ENCODE data around the gene EFHC1. TPM values are rescaled to one million over a fixed set of nuclear protein-coding genes. Genes with fewer than 3 reads are reported as not detected.

EFHC1 gene
- total and polyA plus RNA-seq, 10 donors = 9.3 to 40.3 (median 16.8) TPM

GRCh38 chr6:52519618-52520017, 99.5 kb downstream of the EFHC1 start:
- Histone ChIP-seq H3K36me3 (peaks cover 0 to 54% (median 23%) of the 10 kb centered on the region in 6 donors), H3K4me3 (no peak overlapping the region), H3K27ac (no peak overlapping the region), H3K27me3 (replicated peaks in 1 of 7) (no peaks in the 10 kb centered on the region), H3K4me1 (peaks cover 0 to 42% (median 23%) of the 10 kb centered on the region in 6 donors), H3K9me3 (no peaks in the 10 kb centered on the region)
- no peak for TF ChIP-seq POLR2AphosphoS5 (IDR thresholded peaks at IDR 0.05)
- TF ChIP-seq POLR2A (IDR thresholded peaks at IDR 0.05) = no peak
- no peak for TF ChIP-seq CTCF (IDR thresholded peaks at IDR 0.05 in 8 of 11, conservative IDR thresholded peaks at IDR 0.05 in 3 of 11)
- DNase-seq = no peak
- intact Hi-C loops (cut with DNase I; ENCODE audit: low total_unique reads) = no loop called here
- 92 to 97% (median 93%) methylated on average over 4 of the region's 4 CpGs for WGBS, 5 donors

- Histone ChIP-seq H3K4me1 (peaks cover 0 to 44% (median 21%) of the 10 kb centered on the region in 6 donors), H3K9me3 (no peaks in the 10 kb centered on the region), H3K27me3 (replicated peaks in 1 of 7) (no peaks in the 10 kb centered on the region), H3K36me3 (peaks cover 0 to 31% (median 2%) of the 10 kb centered on the region in 6 donors), H3K4me3 (no peak overlapping the region), H3K27ac (peak overlapping the region in 2 of 8 donors; percentile 2 to 12)
- TF ChIP-seq CTCF (IDR thresholded peaks at IDR 0.05 in 8 of 11, conservative IDR thresholded peaks at IDR 0.05 in 3 of 11) = no peak
- no peak for TF ChIP-seq POLR2AphosphoS5 (IDR thresholded peaks at IDR 0.05)
- no peak for TF ChIP-seq POLR2A (IDR thresholded peaks at IDR 0.05)
- intact Hi-C loops (cut with DNase I; ENCODE audit: low total_unique reads) = no loop called here
- 55 to 85% (median 80%) methylated on average over 7 of the region's 7 CpGs for WGBS, 5 donors
- no peak for DNase-seq
Measured at GRCh38 chr6:52522151-52522626, 102.0 kb downstream of the EFHC1 start.

DNA sequence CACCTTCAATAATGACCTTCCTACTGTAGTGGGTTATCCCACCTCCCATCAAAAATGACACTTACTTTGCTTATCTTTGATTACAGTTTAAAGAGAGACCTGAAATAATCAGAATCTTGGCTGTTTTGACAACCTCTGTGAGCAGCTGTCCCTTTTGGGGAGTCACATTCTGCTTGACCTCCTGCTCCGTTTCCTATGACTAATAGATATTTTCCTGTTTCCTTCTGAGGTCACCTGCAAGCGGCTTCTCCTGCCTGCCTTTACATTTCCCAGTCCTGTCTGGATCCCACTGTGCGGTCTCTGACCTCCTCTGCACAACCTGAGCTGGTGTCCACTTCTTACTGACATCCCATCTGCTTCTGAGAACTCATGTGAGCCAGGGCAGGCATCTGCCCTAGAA, 102.5 kb downstream of the EFHC1 start:
- Histone ChIP-seq H3K4me1 (peaks cover 0 to 40% (median 20%) of the 10 kb centered on the region in 6 donors), H3K4me3 (no peak overlapping the region), H3K27me3 (replicated peaks in 1 of 7) (no peaks in the 10 kb centered on the region), H3K36me3 (peaks cover 0 to 28% (median 2%) of the 10 kb centered on the region in 6 donors), H3K27ac (peak overlapping the region in 2 of 8 donors; percentile 2 to 12), H3K9me3 (no peaks in the 10 kb centered on the region)
- WGBS, 5 donors = 60 to 75% (median 67%) methylated on average over 3 of the region's 3 CpGs
- TF ChIP-seq POLR2A (IDR thresholded peaks at IDR 0.05) (no peak), POLR2AphosphoS5 (IDR thresholded peaks at IDR 0.05) (no peak), CTCF (IDR thresholded peaks at IDR 0.05 in 8 of 11, conservative IDR thresholded peaks at IDR 0.05 in 3 of 11) (no peak)
- no peak for DNase-seq
- intact Hi-C loops (cut with DNase I; ENCODE audit: low total_unique reads) = no loop called here

DNA sequence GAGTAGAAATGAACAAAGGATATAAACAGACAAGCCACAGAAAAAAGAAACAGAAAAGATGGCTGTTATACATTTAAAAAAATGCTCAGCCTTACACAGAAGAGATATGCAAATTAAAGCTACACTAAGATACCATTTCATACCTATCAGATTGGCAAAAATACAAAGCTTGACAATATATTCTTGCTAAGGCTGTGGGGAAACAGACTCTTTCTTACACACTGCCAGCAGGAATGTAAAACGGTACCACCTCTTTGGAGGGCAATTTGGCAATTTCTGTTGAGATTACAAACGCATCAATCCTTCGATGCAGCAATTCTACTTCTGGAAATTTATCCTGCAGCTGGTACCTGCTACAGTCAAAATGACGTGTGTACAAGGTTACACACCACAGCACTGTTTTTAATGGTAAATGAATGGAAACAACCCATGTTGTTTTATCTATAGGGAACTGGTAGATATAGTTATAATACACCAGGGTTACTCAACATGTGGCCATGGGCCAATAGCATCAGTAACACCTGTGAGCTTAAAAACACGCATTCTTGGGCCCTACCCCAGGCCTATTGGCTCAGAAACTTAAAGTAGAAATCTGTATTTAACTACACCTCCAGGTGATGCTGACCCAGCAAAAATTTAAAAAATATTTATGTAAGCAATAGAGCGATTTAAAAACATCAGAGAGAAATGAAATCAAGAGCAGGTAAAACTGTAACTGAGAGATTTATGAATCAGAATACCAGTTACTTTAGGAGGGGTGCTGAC, 103.4 kb downstream of the EFHC1 start:
- Histone ChIP-seq H3K27me3 (replicated peaks in 1 of 7) (no peaks in the 10 kb centered on the region), H3K27ac (no peak overlapping the region), H3K36me3 (peaks cover 0 to 27% (median 2%) of the 10 kb centered on the region in 6 donors), H3K4me3 (no peak overlapping the region), H3K9me3 (no peaks in the 10 kb centered on the region), H3K4me1 (peaks cover 0 to 31% (median 20%) of the 10 kb centered on the region in 6 donors)
- intact Hi-C loops (cut with DNase I; ENCODE audit: low total_unique reads) = no loop called here
- 77 to 86% (median 85%) methylated on average over 6 of the region's 6 CpGs for WGBS, 5 donors
- no peak for TF ChIP-seq CTCF (IDR thresholded peaks at IDR 0.05 in 8 of 11, conservative IDR thresholded peaks at IDR 0.05 in 3 of 11)
- TF ChIP-seq POLR2AphosphoS5 (IDR thresholded peaks at IDR 0.05) = no peak
- no peak for TF ChIP-seq POLR2A (IDR thresholded peaks at IDR 0.05)
- no peak for DNase-seq
